Hepatic stellate cell (primary cell): ENCODE measurements around the gene PLK1.
"Not testable (repeated sequence)": the region's sequence is repeated elsewhere in the genome, so short reads cannot be mapped to it uniquely, and the experiment has no call there.

ENCODE experiments used
- DNase-seq: peaks from one replicate; pipeline ENCODE4 v3.0.0; 2011; ENCODE audit warnings: low spot score

The PLK1 gene

GRCh38 chr16:23678430-23679273, at the start of gene PLK1:
TSS of gene PLK1 (plus strand) at chr16:23678889. CDS start at chr16:23678933, 44 bp downstream.
- peak; percentile 96 for DNase-seq

- no peak for DNase-seq
Observed at GRCh38 chr16:23629516-23629915, 49.2 kb upstream of the PLK1 start.

GRCh38 chr16:23631874-23632273, 46.8 kb upstream of the PLK1 start:
- DNase-seq: not testable (repeated sequence)

GRCh38 chr16:23634461-23635036, 44.1 kb upstream of the PLK1 start:
- DNase-seq: no peak

GRCh38 chr16:23635958-23636357, 42.7 kb upstream of the PLK1 start:
- DNase-seq: no peak

- DNase-seq: peak; percentile 11
Observed at GRCh38 chr16:23640615-23640930, 38.1 kb upstream of the PLK1 start.

- DNase-seq: peak; percentile 96
Observed at GRCh38 chr16:23640931-23641765, 37.5 kb upstream of the PLK1 start, which contains the start of the genes DCTN5 and PALB2. TSS of gene DCTN5 (plus strand) at chr16:23641466. CDS start at chr16:23641543, 77 bp downstream. TSS of gene PALB2 (minus strand) at chr16:23641310. CDS start at chr16:23641157, 153 bp downstream.

GRCh38 chr16:23642246-23642774, 36.4 kb upstream of the PLK1 start:
- no peak for DNase-seq

GRCh38 chr16:23650674-23651416, 27.8 kb upstream of the PLK1 start:
- no peak for DNase-seq

GRCh38 chr16:23651943-23652468, 26.7 kb upstream of the PLK1 start:
- no peak for DNase-seq

- no peak for DNase-seq
Observed at GRCh38 chr16:23663918-23664317, 14.8 kb upstream of the PLK1 start.

GRCh38 chr16:23666571-23667354, 11.9 kb upstream of the PLK1 start:
- DNase-seq: no peak

- no peak for DNase-seq
Observed at GRCh38 chr16:23667355-23667659, 11.4 kb upstream of the PLK1 start.

- DNase-seq: no peak
Observed at GRCh38 chr16:23668225-23668624, 10.5 kb upstream of the PLK1 start.

- DNase-seq: no peak
Observed at GRCh38 chr16:23668873-23669272, 9.8 kb upstream of the PLK1 start.

GRCh38 chr16:23670137-23670776, 8.4 kb upstream of the PLK1 start:
- DNase-seq: peak; percentile 79

GRCh38 chr16:23673971-23674614, 4.6 kb upstream of the PLK1 start:
- no peak for DNase-seq

GRCh38 chr16:23676924-23677480, 1.7 kb upstream of the PLK1 start:
- no peak for DNase-seq

- peak; percentile 55 for DNase-seq
Observed at GRCh38 chr16:23679274-23679985, 741 bp downstream of the PLK1 start.
